ENCODE results near the gene CSTF2T.
"Not testable (repeated sequence)": the region's sequence is repeated elsewhere in the genome, so short reads cannot be mapped to it uniquely, and the experiment has no call there.

The CSTF2T gene

DNA sequence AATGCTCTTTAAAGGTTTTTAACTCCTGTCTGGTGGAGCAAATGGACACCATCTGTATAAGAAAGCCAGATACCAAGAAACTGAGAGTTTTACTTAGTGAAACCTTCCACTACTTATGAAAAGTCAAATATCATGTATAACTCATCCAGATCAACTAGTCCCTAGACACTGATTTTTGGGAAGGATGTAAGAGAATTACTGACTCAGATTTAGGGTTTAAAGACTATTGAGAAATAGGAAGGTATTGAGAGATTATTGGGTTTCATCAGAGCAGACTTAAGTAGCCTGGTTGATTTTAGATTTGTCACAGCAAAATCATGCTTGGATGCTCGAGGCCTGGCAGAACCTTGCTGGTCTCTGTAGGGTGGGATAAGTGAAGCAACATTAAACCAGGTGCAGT is 3.1 kb downstream of the CSTF2T start:
- no peak for DNase-seq (ENCODE audit: low read depth)

DNA sequence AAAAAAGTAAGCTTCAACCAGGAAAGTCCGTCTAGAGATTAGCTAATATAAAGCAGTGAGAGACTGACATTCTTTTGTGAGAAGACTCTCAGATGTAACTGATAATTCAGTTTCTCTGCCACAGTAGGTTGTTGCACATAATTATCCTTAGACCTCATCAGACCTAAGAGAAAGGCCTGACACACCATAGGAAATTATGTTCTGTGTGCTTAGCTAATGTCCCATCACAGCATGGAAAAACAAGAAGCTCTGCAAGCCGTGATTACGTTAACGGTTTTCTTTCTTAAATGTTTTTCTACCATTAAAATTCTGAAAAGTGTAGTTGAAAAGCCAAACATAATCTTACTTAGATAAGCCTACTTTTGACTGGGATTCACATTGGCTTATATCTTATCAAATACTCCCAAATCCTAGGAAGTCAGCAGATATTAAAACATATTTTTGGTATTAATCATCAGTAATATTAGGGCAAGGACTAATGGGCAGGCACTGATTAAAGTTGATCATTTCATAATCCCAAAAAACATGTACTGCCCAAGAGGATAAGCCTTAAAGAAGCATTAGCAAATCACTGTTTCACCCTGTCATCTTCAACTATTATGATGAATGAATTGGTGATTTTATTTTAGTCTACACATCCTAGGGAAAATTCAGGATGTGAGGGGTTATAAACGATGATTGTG is 5.2 kb downstream of the CSTF2T start:
- DNase-seq (ENCODE audit: low read depth) = no peak

DNA sequence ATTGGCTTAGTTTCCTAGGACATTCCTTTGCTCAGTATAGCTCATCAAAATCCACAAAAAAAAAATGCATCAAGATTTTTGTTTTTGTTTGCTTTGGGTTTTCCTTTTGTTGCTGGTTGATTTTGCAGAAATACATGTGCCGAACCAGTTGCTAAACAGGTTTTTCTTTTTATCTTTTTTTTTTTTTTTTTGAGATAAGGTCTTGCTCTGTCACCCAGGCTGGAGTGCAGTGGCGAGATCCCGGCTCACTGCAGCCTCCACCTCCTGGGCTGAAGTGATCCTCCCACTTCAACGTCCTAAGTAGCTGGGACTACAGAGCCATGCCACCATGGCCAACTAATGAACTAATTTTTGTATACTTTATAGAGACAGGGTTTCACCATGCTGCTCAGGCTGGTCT is 8.3 kb downstream of the CSTF2T start:
- no peak for DNase-seq (ENCODE audit: low read depth)

DNA sequence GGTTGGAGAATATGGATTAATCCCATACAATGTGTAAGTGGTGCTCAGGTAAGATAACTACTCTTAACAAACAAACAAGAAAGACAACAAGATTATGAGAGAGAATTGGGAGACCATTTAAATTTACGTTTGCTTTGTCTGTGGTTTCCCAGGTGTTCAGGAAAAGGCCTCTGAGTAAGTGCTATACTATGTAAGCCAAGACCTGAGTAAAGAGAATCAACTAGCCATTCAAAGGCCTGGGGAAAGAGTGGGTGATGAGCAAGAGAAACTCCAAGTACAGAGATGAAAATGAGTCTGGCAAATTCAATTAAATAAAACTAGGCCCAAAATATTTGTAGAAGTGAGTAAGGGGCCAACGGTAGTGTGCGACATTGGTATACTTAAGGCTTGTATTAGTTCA is 9.9 kb downstream of the CSTF2T start:
- DNase-seq (ENCODE audit: low read depth) = no peak

DNA sequence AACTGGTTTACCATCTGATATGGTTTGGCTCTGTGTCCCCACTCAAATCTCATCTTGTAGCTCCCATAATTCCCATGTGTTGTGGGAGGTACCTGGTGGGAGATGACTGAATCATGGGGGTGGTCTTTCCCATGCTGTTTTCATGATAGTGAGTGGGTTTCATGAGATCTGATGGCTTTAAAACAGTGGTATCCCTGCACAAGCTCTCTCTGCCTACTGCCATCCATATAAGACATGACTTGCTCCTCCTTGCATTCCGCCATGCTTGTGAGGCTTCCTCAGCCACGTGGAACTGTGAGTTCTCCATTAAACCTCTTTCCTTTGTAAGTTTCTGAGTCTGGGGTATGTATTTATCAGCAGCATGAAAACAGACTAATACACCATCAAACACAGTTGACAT is 10.6 kb downstream of the CSTF2T start:
- not testable (repeated sequence) for DNase-seq (ENCODE audit: low read depth)

DNA sequence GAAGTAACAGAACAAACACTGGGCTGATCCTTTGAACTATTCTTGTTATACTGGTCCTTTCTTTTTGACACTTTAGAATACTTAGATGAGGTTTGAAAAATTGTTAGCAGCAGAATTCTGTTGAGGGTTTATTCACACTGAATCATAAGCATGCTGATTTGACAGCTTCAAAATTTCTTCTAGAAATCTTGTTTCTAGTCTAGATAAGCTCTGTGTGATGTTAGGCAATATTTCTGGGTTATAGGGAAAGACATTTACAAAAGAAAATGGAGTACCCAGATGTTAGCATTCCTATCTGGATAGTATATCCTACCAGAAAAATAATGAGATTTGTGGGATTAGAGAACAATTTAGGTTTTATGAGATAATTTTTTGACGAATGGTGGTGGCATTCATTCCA is 12.1 kb downstream of the CSTF2T start:
- DNase-seq (ENCODE audit: low read depth) = no peak

DNA sequence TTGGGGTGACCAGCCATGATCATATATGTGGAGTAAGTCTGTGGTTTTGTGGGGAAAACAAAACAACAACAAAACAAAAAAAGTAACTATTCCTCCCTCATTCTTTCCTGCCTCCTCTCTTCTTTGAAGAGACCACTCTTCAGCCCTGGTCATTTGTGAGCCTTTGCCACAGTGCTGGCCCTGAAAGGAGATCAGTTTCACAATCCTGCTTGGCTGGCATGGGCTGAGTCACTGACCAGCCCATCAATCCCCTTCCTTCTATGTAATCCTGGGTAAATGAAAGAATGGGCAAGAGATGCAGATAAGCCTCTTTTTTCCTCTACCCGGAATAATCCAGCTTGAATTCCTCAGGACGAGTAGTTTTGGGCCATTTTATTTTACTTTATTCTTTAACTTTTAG is 13.6 kb downstream of the CSTF2T start:
- no peak for DNase-seq (ENCODE audit: low read depth)

DNA sequence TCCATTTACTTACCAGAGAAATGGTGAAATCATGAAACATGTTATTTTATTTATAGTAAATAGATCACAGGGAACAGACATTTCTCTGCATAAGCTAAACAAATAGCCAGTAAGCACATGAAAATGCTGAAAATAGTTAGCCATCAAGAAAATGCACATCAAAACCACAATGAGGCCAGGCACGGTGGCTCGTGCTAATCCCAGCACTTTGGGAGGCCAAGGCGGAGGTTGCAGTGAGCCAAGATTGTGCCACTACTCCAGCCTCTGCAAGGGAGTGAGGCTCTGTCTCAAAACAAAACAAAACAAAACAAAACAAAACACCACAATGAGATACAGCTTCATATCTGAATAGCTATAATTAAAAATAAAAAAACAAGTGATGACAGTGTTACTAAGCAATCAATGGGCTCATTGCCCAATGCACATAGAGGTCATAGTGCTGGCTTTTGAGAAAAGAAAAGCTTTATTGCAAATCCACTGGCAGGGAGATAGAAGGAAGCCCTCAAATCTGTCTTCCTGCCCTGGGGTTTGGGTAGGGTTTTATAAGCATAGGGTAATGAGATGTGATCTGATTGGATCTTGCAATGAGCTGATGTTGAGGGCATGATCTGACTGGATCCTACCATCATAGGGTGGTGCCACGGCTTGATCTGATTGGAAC is 16.2 kb downstream of the CSTF2T start:
- DNase-seq (ENCODE audit: low read depth) = no peak

DNA sequence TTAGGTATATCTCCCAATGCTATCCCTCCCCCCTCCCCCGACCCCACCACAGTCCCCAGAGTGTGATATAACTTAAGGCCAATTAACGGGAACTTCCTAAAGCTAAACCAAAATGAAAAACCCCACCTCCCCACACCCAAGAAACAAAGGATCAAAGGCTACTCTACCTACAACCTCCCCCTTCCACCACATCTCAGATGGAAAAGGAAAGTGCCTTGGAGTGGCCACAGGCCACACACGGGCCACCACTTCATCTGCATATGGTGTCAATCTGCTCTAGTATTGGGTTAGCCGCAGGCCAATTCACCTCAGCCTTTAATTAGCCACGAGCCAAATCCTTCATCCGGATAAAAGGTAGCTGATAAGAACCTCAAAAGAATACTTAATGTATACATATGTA is 19.6 kb downstream of the CSTF2T start:
- DNase-seq (ENCODE audit: low read depth) = no peak

DNA sequence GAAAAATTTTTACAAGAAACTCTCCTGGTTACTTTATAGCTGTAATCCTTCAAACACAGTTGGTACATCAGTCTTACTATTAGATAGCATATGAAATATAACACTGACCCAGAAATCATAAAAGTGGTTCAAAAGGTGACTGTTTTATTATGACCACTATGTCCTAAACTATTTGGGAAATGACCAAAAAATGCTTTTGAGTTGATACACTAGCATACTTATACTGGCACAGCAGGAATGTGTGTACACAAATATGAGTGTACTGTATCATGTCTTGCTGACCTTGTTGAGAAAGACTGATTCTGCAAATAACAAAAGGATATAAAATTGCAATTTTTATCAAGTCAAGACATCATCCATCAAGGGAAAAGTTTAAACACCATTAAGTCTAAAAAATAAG is 24.3 kb downstream of the CSTF2T start:
- DNase-seq (ENCODE audit: low read depth) = no peak

DNA sequence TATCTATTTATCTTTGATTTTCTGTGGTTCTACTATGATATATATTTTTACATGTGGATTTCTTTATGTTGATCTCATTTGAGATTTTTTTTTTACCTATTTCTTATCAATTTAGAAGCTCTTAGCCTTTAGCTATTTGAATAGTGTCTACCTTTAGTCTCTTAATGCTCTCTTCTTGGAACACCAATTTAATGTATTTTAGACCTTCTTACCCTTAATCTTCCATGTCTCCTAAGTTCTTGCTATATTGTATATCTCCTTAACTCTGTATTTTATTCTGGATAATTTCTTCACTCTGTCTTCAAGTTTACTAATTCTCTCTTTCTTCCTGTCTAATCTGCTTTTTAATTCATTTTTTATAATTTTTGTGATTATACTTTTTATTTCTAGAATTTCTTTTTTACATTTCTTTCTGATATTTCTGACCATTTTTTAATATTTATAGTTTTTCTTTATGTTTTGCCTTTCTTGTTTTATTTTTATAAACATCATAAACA is 27.3 kb downstream of the CSTF2T start:
- DNase-seq (ENCODE audit: low read depth) = no peak

DNA sequence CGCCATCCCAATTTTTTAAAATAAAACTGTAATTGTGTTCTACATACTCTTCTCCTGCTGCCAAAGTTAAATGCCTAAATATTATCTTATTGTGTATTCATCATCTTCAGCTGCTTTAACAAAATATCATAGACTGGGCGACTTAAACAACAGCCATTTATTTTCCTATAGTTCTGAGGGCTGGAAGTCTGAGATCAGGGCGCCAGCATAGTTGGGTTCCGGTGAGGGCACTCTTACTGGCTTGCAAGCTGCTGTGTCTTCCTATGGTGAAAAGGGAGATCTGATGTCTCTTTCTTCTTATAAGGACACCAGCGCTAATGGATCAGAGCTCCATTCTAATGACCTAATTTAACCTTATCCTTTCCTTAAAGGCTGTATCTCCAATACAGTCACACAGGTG is 30.4 kb downstream of the CSTF2T start:
- DNase-seq (ENCODE audit: low read depth) = no peak

DNA sequence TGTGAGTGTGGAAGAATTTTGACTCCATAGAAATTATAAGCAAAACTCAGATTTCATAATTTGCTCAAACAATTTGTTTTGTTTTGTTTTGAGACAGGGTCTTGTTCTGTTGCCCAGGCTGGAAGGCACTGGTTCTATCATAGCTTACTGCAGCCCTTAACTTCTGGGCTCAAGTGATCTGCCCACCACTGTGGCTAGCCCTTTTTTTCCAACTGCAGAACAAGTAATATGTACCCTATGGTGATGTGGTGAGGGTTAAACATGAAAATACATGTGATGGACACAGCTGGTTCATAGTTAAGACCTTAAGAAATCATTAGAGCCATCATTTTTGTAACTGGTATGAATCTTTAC is 31.1 kb downstream of the CSTF2T start:
- no peak for DNase-seq (ENCODE audit: low read depth)

DNA sequence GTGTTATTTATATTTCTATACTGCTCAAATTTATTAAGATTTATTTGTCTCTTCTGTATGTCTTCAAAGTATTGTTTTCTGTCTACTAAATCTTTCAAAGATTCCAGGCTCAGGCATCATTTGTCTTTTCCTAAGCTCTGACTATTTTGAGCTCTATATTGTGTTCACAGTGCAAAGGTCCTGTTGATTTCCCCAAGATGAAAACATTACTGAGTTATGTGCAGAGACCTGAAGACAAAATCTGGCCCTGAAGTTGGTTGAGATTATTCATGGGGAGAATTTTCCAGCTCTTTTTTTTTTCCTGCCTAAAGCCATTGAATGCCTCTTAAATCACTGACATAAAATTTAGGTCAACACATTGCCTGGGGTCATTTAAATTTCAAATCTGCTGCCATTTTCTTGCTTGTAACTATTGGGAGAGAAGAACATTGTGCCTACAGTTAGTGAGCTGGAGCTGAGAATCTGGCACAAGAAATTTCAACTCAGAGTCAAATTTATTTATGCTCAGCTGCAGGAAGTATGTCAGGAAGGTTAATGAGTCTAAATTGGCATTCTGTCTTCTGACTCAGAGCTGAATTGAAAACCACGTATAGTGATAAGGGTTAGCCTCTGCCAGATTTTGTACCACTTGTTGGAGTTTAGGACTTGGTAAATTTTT is 31.6 kb downstream of the CSTF2T start:
- DNase-seq (ENCODE audit: low read depth) = no peak

DNA sequence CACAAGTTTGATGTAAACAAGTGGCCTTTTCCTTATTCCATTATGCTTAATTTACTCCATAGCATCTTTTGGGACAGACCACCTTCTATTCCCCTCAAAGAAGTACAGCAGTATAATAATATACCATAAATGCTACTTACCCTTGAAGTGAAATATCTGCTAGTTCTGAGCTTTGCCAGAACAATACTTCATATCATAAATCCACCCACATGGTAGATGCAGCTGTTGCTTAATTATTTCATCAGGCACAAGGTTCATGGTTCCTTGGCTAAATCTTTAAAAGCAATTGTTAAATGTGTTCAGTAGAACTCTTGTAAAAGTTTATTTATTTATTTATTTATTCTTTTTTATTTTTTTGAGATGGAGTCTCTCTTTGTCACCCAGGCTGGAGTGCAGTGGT is 32.9 kb downstream of the CSTF2T start:
- no peak for DNase-seq (ENCODE audit: low read depth)

DNA sequence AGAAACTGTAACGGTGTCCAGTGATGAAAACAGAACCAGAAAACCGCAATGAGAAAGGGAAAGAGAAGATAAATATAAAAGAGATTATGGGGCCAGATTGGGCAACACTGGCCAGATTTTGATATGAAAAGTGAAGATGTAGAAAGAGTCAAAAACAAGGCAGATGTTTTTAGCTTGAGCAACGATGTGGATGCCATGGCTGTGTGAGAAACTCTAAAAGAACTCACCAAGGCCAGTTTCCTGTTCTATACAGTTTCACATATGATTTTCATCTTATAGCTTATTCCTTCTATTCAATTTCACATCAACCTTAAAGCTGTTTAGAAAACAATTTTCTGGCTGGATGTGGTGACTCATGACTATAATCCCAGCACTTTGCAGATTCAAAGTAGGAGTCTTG is 36.3 kb downstream of the CSTF2T start:
- no peak for DNase-seq (ENCODE audit: low read depth)

DNA sequence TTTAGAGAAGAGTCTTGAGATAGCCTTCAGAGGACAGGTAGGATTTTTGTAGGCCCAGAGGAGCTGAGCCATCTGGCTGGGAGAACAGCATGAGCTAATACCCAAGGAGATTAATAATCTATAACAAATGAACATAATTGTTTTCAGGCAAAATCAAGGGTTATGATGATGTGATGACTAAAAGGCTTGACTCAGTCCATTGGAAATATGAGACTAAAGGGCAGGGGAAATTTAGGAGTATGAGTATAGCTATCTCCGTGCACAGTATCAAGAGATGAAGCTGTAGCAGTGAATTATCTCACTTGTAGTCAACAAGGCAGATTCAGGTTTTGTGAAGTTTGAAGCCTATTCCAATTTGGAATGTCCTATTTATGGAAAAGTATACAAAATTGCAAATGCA is 40.1 kb downstream of the CSTF2T start:
- no peak for DNase-seq (ENCODE audit: low read depth)

DNA sequence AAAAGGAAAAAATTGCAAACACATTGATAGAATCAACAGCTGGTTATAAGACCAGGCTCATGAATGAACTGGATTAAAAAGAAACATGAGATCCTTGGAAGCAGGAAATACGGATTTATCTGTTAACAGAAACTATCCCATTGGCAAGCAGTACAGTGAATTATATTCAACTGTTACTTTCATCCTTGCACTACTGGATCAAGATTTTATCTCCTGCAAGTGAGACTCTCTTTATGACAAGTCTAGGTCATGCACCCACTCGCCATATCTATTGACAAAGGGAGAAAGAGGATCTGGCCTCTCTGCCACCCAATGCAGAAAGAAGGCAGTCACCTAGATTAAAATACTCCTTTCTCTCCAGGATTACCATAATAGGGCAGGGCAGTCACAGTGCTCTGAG is 41.4 kb downstream of the CSTF2T start:
- no peak for DNase-seq (ENCODE audit: low read depth)

DNA sequence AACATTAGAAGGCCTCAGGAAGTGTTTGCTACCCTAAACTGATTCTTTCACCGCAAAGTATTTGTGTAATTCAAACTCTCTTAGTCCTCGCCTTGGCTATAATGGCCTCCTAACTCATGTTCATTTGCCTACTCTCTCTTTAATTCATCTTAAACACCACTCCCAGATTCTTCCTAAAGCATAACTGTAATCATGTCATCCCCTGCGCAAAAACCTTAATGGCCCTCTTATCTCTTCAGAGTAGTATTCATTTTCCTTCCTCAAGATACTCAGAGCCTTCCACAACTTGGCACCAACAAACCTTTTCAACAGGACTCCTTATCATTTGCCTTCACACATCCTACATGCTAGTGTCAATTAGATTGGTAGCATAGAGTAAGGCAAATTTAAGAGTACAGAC is 42.9 kb downstream of the CSTF2T start:
- no peak for DNase-seq (ENCODE audit: low read depth)

DNA sequence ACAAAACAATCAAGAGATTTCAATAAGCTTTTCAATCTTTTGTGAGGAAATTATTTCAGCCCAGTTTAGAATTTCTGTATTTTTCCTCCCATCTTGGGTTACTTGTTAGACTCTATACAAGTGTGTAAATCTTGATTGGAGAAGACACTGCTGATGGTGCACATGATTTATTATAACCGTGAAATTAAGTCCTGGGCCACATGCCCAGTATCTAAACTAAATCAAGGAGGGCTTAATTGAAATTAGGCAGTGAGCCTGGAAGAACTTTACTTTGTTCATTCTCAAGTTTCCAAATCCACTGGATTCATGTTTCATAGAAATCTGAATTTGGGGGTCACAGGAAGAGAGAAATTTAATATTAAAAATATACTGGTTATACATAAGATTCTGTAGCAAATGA is 44.5 kb downstream of the CSTF2T start:
- DNase-seq (ENCODE audit: low read depth) = no peak

DNA sequence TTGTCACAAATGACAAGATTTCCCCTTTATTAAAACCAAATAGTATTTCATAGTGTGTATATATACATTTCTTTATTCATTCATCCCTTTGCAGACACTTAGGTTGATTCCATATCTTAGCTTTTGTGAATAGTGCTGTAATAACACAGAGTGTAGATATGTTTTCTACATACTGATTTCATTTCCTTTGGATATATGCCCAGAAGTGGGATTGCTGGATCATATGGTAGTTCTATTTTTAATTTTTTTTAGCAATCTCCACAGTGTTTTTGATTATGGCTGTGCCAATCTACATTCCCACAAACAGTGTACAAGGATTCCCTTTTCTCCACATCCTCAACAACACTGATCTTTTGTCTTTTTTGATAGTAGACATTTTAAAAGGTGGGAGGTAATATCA is 46.4 kb downstream of the CSTF2T start:
- DNase-seq (ENCODE audit: low read depth) = no peak

DNA sequence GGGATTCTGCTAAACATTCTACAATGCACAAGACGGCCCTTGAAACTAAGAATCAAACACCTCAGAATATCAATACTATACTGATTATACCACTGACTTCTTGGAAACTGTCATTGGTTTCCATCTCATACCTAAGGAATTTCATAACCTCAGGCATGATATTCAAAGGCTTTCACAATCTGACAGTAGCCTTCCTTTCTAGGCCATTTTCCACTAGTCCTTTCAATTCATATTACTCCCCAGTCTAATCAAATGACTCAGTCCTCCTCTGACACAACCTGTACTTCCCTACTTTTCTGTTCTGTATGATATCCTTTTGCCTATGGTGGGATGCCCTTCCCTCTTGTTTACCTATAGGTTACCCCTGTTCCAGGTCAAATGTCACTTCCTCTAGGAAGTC is 48.3 kb downstream of the CSTF2T start:
- no peak for DNase-seq (ENCODE audit: low read depth)

DNA sequence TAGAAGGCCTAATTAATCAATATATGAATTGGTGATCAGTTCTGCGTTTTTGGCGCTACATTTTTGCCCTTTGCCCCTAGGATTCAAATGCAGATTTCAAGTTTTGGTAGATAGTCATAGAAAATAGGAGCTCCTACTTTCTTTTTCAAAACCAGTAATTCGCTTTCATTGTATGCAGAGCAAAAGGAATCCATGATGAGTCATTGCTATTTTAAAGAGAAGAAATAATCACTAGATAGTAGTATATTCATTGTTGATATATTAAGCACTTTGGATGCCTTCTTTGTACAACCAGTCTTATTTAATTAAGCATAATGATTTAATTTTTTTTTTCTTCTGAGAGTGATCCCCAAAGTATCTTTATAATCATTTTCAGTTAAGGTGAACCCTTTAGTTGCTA is 50.3 kb downstream of the CSTF2T start:
- DNase-seq (ENCODE audit: low read depth) = no peak
